Endothelial cell of umbilical vein (primary cell): Measurements from ENCODE around the gene ZNF804B. TPM values are rescaled to one million over a fixed set of nuclear protein-coding genes. Genes with fewer than 3 reads are reported as not detected.

Source experiments
- BruUV-seq: library from RNA; stranded (reverse); fragments of 400-500 nt; replicated peaks from 2 replicates; lab custom pipeline; 2021; lab: Mats Ljungman, UMichigan
- CTCF ChIA-PET: fragments of 300-600, 350-600 bp; sonication (Branson Sonifier 250); formaldehyde crosslinking; loops from one replicate; lab custom pipeline; 2021; ENCODE audit warnings: antibody characterized with exemption, inconsistent platforms; lab: Charles Lee
- POLR2A ChIA-PET: fragments of 300-600, 350-600 bp; sonication (Branson Sonifier 250); formaldehyde crosslinking; loops from one replicate; lab custom pipeline; 2021; ENCODE audit warnings: antibody characterized with exemption, inconsistent platforms; lab: Charles Lee
- DNase-seq: peaks from one replicate; pipeline ENCODE4 v3.0.0-alpha.2; 2011; ENCODE audit warnings: low read depth, low spot score
- FAIRE-seq: peaks from 2 replicates; lab custom pipeline; 2011; peaks lifted over from hg19 to GRCh38; lab: Jason Lieb, UNC
- H2AFZ ChIP-seq: 2 replicates; pipeline ENCODE4 v1.6.0; 2012; ENCODE audit warnings: low read depth, low read length, control low read depth, inconsistent platforms
- H3K27ac ChIP-seq: 2 replicates; pipeline ENCODE4 v1.5.1; 2011; ENCODE audit warnings: low read depth, mild to moderate bottlenecking, control low read depth, low read length, moderate library complexity; ENCODE audit not compliant: insufficient read depth
- H3K27me3 ChIP-seq, 2 experiments: 2 replicates each; pipeline versions ENCODE4 v1.6.0 to v1.6.1; 2011; ENCODE audit warnings: low read length in 2 of 2, mixed read lengths in 1 of 2; ENCODE audit not compliant: control insufficient read depth in 2 of 2, insufficient read depth in 2 of 2
- H3K36me3 ChIP-seq, 2 experiments: 2 replicates in 1 of 2; 3 replicates in 1 of 2; pipeline ENCODE4 v1.5.1; 2011; ENCODE audit warnings: low read length in 2 of 2, mild to moderate bottlenecking in 1 of 2, moderate library complexity in 1 of 2; ENCODE audit not compliant: control insufficient read depth in 2 of 2, insufficient read depth in 2 of 2; ENCODE audit errors: extremely low read depth in 1 of 2
- H3K4me1 ChIP-seq: 3 replicates; pipeline ENCODE4 v1.5.1; 2011; ENCODE audit warnings: mild to moderate bottlenecking, low read length; ENCODE audit not compliant: control insufficient read depth, insufficient read depth; ENCODE audit errors: extremely low read depth
- H3K4me2 ChIP-seq: 2 replicates; pipeline ENCODE4 v1.6.1; 2011; ENCODE audit warnings: low read length, control low read depth, mixed read lengths; ENCODE audit not compliant: insufficient read depth
- H3K4me3 ChIP-seq, 3 experiments: fragments of 200-600 bp in 1 of 3; sonication (generic), shearing (Covaris generic) in 1 of 3; replicated peaks in 1 of 3; 2 replicates each; pipeline ENCODE4 v1.5.1; 2011 to 2016; ENCODE audit warnings: control low read depth in 3 of 3, low read length in 3 of 3, mild to moderate bottlenecking in 2 of 3, inconsistent platforms in 1 of 3, low read depth in 1 of 3, moderate library complexity in 1 of 3; ENCODE audit not compliant: insufficient read depth in 1 of 3
- H3K79me2 ChIP-seq: 2 replicates; pipeline ENCODE4 v1.6.0; 2012; ENCODE audit warnings: low read length, inconsistent platforms; ENCODE audit not compliant: control insufficient read depth, insufficient read depth
- H3K9ac ChIP-seq: replicated peaks from 2 replicates; pipeline ENCODE3; 2011; ENCODE audit warnings: low read length, control low read depth; ENCODE audit not compliant: insufficient read depth; ENCODE audit errors: extremely low read depth
- H3K9me1 ChIP-seq: replicated peaks from 3 replicates; pipeline ENCODE4 v1.6.0; 2011; ENCODE audit warnings: mild to moderate bottlenecking, low read length; ENCODE audit not compliant: control insufficient read depth, insufficient read depth; ENCODE audit errors: extremely low read depth
- H3K9me3 ChIP-seq: replicated peaks from 2 replicates; pipeline ENCODE4 v1.5.1; 2012; ENCODE audit warnings: low read length, inconsistent platforms; ENCODE audit not compliant: control insufficient read depth, insufficient read depth
- H4K20me1 ChIP-seq: replicated peaks from 2 replicates; pipeline ENCODE3; 2011; ENCODE audit warnings: mild to moderate bottlenecking, low read length; ENCODE audit not compliant: control insufficient read depth, insufficient read depth; ENCODE audit errors: extremely low read depth
- EZH2 ChIP-seq: IDR thresholded peaks from 2 replicates; pipeline ENCODE4 v1.6.1; 2012; ENCODE audit warnings: borderline replicate concordance, low read depth, mild to moderate bottlenecking, moderate library complexity, low read length, inconsistent platforms; ENCODE audit not compliant: severe bottlenecking
- FOS ChIP-seq: IDR thresholded peaks from 2 replicates; pipeline ENCODE4 v1.6.1; 2011; ENCODE audit warnings: mild to moderate bottlenecking, low read length, moderate library complexity, borderline replicate concordance; ENCODE audit not compliant: insufficient read depth
- GATA2 ChIP-seq: IDR thresholded peaks from 2 replicates; pipeline ENCODE4 v1.7.0; 2011; ENCODE audit warnings: low read depth, mild to moderate bottlenecking, moderate library complexity, mixed read lengths, low read length; ENCODE audit not compliant: insufficient read length, insufficient read depth
- JUN ChIP-seq: IDR thresholded peaks from 2 replicates; pipeline ENCODE4 v1.6.1; 2011; ENCODE audit warnings: borderline replicate concordance, low read depth; ENCODE audit not compliant: insufficient read length, insufficient read depth
- MYC ChIP-seq: IDR thresholded peaks from one replicate; pipeline ENCODE4 v1.6.1; 2011; ENCODE audit warnings: mild to moderate bottlenecking, low read depth, low read length
- POLR2A ChIP-seq: IDR thresholded peaks from 2 replicates; pipeline ENCODE4 v1.6.1; 2012; ENCODE audit warnings: low read depth, mild to moderate bottlenecking, control low read depth, low read length
- POLR2AphosphoS5 ChIP-seq: IDR thresholded peaks from 2 replicates; pipeline ENCODE4 v1.6.1; 2012; ENCODE audit warnings: low read depth, mild to moderate bottlenecking, control low read depth, low read length, moderate library complexity; ENCODE audit not compliant: insufficient read depth
- dilution Hi-C: fragments of 300-500 bp; cut with MboI; formaldehyde crosslinking; loops from one replicate; pipeline ENCODE4 v1.15.0; 2019; ENCODE audit warnings: low sequenced_read_pairs; ENCODE audit not compliant: extremely low pct_ligation_motif_present
- intact Hi-C: fragments of 100-400 bp; cut with micrococcal nuclease; formaldehyde crosslinking; loops from one replicate; pipeline ENCODE4 v1.10.0; 2022
- polyA plus RNA-seq, 4 experiments: library from polyadenylated mRNA; depleted of rRNA in 3 of 4; stranded (reverse) in 3 of 4; unstranded in 1 of 4; fragments of >200 nt; gene quantifications; 2 replicates each; pipeline versions ENCODE4 v1.2.1 to v1.2.3, GENCODE V29; 2011 to 2012; ENCODE audit warnings: missing spikeins in 1 of 4
- total RNA-seq: library from RNA; stranded (reverse); gene quantifications from 2 replicates; pipeline ENCODE4 v1.2.3, GENCODE V29; 2021
- TF ChIP-seq, protein P1 (sequence below), 2 donors: IDR thresholded peaks; 1 replicate in 1 of 2; 2 replicates in 1 of 2; pipeline ENCODE4 v1.5.1; 2011; ENCODE audit warnings: low read length in 2 of 2, mild to moderate bottlenecking in 2 of 2, moderate library complexity in 2 of 2, control low read depth in 1 of 2, inconsistent platforms in 1 of 2, low read depth in 1 of 2; ENCODE audit not compliant: insufficient read depth in 1 of 2; ENCODE audit errors: extremely low read depth in 1 of 2
- TF ChIP-seq, protein P2 (sequence below): IDR thresholded peaks from 2 replicates; pipeline ENCODE4 v1.6.1; 2011; ENCODE audit not compliant: insufficient read depth, insufficient read length

Gene ZNF804B
- total and polyA plus RNA-seq, 2 donors (not counting 3 experiments of a cell fraction or from before 2014, with no cell fraction given), result not detected

DNA sequence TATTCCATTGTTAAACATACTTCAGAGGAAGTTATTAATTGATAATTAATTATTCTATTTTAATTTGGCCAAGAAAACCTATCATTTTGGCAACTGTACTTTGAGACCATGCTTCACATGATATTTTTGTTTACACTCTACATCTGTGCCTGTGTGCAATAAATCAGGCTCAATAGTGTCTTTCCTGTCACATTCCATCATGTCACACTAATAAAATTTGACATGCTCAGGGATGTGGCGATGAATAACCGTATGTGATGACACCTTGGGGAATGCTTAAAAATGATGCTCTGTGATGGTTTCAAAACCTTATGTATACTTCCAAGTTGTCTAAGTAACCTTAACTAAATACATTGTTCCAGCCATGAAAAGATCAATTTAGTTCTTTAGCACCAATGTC is 400.6 kb downstream of the ZNF804B start:
- no peaks in the 10 kb centered on the region for H3K79me2 ChIP-seq
- dilution Hi-C loops, result no loop called here
- H3K27me3 ChIP-seq, result no peaks in the 10 kb centered on the region
- H3K4me3 ChIP-seq, result no peak overlapping the region
- no peak overlapping the region for H3K9ac ChIP-seq
- H3K9me1 ChIP-seq, result no peaks in the 10 kb centered on the region
- H3K27ac ChIP-seq, result no peak overlapping the region
- TF ChIP-seq POLR2AphosphoS5 (no peak), POLR2A (no peak), MYC (no peak), FOS (no peak), GATA2 (no peak), EZH2 (no peak), JUN (no peak)
- TF ChIP-seq, protein P1, sequence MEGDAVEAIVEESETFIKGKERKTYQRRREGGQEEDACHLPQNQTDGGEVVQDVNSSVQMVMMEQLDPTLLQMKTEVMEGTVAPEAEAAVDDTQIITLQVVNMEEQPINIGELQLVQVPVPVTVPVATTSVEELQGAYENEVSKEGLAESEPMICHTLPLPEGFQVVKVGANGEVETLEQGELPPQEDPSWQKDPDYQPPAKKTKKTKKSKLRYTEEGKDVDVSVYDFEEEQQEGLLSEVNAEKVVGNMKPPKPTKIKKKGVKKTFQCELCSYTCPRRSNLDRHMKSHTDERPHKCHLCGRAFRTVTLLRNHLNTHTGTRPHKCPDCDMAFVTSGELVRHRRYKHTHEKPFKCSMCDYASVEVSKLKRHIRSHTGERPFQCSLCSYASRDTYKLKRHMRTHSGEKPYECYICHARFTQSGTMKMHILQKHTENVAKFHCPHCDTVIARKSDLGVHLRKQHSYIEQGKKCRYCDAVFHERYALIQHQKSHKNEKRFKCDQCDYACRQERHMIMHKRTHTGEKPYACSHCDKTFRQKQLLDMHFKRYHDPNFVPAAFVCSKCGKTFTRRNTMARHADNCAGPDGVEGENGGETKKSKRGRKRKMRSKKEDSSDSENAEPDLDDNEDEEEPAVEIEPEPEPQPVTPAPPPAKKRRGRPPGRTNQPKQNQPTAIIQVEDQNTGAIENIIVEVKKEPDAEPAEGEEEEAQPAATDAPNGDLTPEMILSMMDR (IDR thresholded peaks at IDR 0.05; ENCODE audit: extremely low read depth in 1 of 2, insufficient read depth in 1 of 2, low read depth in 1 of 2, low read length in 2 of 2), result no peak
- TF ChIP-seq, protein P2, sequence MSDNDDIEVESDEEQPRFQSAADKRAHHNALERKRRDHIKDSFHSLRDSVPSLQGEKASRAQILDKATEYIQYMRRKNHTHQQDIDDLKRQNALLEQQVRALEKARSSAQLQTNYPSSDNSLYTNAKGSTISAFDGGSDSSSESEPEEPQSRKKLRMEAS, result no peak
- H3K36me3 ChIP-seq, result no peaks in the 10 kb centered on the region
- intact Hi-C loops, result no loop called here
- FAIRE-seq (no peak), DNase-seq (no peak)
- H3K4me2 ChIP-seq, result no peak overlapping the region
- H3K9me3 ChIP-seq, result no peaks in the 10 kb centered on the region
- no peak overlapping the region for H2AFZ ChIP-seq
- no TSS peak for BruUV-seq
- ChIA-PET POLR2A (no interaction called here), CTCF (no interaction called here)
- H3K4me1 ChIP-seq, result no peaks in the 10 kb centered on the region
- no peaks in the 10 kb centered on the region for H4K20me1 ChIP-seq
